ENCODE results near the gene LENEP.

The LENEP gene

DNA sequence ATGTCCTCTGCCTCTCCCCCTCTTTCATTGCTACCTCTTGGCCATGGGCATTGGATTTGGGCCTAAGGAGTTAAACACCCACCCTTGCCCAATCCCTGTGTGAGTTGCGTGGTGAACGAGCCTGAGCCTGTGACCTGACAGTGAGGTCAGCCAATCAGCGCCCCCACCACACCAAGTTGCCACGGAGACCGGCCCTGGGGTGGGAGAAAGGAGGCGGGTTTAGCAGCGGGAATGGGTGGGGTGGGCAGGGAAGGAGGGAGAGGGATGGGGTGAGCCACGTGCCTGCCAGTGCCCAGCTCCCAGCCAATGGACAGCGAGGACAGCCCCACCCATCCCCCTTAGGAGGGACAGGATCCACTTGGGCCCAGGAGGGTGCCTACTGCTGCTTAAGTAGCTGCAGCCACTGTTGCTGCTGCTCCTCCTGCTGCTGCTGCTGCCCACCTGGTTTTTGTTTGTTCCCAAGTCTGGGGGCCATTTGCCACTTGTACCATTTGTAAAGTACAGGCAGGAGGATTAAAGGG is 18.7 kb downstream of the LENEP start:
- DNase-seq: no peak

GRCh38 chr1:155012776-155013602 is 19.6 kb downstream of the LENEP start:
- DNase-seq: no peak

DNA sequence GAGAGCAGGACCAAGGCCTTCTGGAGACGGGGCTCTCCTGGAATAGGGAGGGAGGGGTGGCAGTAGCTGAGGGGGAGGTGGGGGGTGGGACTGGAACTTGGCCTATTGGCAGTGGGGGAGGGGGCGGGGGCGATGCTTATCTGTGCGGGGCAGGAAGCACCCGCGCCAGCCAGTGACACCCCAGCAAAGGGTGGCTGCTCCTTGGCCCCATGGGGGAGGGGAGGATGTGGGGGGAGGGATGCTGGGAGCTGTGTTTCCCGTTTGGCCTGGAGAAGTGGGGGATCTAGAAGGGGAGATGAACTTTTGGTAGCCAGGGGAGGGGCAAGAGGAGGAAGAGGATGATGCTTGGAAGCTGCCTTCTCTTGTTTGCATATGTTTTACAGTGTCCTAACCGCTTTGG is 20.2 kb downstream of the LENEP start:
- no peak for DNase-seq

DNA sequence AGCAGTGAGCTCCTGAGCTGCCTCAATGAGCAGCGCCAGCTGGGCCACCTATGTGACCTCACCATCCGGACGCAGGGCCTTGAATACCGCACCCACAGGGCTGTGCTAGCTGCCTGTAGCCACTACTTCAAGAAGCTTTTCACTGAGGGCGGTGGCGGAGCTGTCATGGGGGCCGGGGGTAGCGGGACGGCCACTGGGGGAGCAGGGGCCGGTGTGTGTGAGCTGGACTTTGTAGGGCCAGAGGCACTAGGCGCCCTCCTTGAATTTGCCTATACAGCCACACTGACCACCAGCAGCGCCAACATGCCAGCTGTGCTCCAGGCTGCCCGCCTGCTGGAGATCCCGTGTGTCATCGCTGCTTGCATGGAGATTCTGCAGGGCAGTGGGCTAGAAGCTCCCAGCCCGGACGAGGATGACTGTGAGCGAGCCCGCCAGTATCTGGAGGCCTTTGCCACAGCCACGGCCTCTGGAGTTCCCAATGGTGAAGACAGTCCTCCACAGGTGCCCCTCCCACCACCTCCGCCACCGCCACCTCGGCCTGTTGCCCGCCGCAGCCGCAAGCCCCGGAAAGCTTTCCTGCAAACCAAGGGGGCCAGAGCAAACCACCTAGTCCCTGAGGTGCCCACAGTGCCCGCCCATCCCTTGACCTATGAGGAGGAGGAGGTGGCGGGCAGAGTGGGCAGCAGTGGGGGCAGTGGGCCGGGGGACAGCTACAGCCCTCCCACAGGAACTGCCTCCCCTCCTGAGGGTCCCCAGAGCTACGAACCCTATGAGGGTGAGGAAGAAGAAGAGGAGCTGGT is 21.5 kb downstream of the LENEP start:
- no peak for DNase-seq

- no peak for DNase-seq
Observed at GRCh38 chr1:155015527-155016230, 22.3 kb downstream of the LENEP start.

GRCh38 chr1:155016231-155016831 is 22.9 kb downstream of the LENEP start:
- no peak for DNase-seq

- peak; percentile 92 for DNase-seq
Observed at GRCh38 chr1:155017041-155017945, 23.9 kb downstream of the LENEP start.

DNA sequence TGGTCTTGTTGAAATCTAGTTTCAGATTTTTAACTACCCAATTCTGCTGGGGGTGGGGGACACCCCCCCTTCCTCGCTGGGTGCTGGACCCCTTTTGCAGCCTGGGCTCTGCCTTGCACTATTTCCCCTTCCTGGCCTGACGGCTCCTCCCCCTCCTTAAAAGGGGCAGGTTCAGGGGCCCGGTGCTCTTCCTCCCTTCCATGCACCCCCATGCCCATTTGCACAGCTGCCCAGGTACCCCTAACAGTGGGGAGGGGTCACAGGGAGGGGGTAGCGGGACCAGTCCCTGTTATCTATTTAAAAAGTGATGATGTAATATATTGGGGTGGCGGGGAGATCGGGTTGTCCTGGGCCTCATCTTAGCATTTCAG is 24.5 kb downstream of the LENEP start:
- DNase-seq: no peak

DNA sequence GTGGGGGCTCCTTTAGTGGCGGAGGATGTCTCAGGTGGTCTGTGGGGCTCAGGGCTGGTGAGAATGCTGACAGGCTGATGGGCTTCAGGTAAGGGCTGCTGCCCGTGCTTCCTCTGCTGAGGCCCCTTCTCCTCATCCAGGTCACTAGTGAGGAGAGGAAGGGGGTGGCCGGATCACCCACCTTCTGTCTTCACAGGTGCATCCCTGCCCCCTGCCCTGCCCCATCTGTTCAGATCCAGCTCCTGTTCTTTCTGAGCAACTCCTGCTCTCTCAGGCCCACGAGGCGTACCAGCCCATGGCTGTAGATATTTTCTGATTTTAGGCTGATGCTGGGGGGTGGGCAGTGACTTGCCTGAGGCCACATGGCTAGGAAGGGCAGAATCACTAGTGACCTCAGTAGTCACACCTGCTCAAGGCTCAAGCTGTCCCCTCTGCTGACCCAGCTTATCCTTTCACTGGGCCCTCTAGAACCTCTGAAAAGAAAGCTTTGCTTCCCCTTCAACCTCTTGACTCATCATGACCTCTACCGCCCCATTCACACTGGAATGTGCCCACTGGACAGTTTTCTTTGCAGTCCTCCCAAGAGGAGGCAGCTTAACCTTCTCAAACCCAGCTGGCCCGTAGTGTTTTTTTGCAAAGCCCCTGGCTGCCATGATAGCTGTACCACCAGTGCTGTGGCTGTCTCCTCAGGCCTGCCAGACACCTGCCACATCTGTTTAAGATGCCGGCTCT is 25.4 kb downstream of the LENEP start:
- DNase-seq: no peak

GRCh38 chr1:155019377-155020245 is 26.2 kb downstream of the LENEP start:
- no peak for DNase-seq

DNA sequence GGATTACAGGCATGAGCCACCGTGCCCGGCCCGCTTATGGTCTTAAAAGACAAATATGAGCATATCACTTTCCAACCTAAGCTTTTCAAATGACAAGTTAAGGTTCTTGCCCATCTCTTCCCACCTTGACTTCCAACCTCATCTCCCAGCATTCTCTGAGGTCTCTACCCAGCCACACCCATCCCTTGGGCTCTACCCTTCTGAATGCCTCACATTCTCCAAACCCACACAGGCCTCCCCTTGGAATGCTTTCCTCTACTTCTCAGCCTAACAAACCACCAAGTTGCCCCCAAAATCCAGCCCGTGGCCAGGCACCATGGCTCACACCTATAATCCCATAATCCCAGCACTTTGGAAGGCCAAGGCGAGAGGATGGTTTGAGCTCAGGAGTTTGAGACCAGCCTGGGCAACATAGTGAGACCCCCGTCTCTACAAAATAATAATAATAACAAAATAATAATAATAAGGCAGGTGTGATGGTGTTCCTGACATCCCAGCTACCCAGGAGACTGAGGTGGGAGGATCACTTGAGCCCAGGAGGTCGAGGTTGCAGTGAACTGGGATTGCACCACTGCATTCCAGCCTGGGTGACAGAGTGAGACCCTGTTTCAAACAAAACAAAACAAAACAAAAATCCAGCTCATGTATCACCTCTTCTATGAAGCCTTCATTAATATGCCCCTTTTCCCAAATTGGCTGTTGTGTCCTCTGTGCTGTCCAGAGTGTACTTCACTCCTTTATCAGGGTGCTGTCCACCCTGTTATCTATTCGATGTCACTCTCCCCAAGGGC is 28.9 kb downstream of the LENEP start:
- no peak for DNase-seq

DNA sequence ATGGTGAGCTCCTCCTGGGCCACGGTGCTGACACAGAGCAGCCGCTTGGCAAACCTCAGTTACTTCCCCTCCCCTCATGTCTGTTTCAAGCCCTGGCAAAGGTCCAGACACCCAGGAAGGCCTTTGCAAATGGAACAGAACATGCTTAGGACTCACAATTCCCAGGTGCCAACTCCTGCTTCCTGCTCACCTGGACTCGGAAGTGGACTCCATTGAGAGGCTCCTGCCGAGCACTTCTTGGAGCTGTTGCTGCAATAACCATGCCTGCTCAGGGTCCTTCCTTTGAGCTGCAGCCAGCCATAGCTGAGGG is 29.5 kb downstream of the LENEP start:
- DNase-seq: no peak

GRCh38 chr1:155023627-155024026 is 30.2 kb downstream of the LENEP start:
- no peak for DNase-seq

DNA sequence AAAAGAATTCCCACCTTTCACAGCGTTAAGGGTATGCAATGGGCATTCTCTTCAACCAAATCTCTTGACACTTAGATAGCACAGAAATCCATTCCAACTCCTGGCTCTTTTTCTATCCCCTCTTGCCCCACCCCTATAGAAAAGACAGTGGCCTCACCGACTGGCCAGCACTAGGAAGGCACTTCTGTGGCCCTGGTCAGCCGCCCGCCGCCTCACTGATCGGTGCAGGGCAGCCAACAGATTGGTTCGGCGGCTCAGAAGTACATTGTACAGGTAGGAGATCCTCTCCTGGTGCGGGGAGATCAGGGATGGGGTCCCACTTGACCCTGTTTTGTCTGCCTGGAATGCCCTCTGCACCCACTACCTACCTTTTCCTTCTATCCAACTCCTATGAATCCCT is 30.9 kb downstream of the LENEP start:
- no peak for DNase-seq

- no peak for DNase-seq
Observed at GRCh38 chr1:155026154-155026553, 32.8 kb downstream of the LENEP start.

DNA sequence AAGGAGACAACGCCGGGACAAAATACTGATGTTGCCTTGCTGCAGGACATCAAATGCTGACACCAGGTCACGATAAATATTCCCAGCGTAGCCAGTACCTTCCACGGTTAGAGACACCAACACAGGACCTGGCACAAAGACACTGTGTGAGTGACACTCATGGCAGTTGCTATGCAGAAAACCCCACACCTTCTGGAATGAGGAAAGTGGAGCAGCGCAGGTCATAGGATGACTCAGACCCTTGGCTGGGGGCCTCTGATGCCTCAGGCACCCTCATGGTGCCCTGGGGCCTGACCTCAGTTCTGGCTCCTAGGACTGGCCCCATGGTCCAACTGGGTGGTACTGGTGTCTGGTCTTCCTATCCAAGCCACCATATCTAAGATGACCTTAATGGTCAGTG is 33.2 kb downstream of the LENEP start:
- DNase-seq: no peak

DNA sequence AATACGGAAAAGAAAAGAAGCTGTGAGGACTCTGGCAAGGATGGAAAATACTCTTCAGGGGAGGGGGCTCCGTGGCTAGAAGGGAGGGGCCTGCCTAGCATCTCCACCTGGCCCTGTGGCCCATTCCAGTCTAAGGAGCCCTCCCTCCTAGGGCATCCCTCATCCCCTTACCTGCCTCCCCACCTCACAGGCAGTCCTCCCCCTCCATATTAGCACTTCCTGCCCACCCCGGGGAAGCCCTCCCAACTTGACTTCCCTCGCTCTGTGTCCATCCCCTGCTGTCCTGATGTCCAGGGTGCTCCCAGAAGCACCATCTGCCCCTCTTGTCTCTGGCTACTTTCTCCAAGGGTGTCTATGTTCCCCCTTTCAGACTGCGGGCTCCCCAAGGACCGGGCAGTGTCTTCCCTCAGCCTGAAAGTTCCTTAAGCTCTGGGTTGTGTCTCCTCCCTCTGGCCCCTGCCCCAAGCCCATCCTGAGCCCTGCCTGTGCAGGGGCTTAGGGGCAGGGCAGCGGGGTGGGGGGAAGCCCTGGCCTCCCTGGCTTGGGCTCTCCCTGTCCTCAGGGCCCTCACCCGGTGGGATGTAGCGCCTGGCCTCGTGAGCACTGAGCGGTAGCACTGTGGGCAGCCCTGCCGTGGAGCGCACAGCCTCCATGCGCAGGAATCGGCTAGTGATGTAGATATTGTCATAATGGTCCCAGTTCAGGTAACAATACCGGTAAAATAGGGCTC is 36.3 kb downstream of the LENEP start:
- DNase-seq: no peak

GRCh38 chr1:155030243-155030795 is 36.9 kb downstream of the LENEP start:
- DNase-seq: no peak
